ENCODE results near the gene SMIM27.

GRCh38 chr9:32580631-32581300 lies 28.6 kb downstream of the SMIM27 start:
- TF ChIP-seq, protein P1, sequence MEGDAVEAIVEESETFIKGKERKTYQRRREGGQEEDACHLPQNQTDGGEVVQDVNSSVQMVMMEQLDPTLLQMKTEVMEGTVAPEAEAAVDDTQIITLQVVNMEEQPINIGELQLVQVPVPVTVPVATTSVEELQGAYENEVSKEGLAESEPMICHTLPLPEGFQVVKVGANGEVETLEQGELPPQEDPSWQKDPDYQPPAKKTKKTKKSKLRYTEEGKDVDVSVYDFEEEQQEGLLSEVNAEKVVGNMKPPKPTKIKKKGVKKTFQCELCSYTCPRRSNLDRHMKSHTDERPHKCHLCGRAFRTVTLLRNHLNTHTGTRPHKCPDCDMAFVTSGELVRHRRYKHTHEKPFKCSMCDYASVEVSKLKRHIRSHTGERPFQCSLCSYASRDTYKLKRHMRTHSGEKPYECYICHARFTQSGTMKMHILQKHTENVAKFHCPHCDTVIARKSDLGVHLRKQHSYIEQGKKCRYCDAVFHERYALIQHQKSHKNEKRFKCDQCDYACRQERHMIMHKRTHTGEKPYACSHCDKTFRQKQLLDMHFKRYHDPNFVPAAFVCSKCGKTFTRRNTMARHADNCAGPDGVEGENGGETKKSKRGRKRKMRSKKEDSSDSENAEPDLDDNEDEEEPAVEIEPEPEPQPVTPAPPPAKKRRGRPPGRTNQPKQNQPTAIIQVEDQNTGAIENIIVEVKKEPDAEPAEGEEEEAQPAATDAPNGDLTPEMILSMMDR (IDR thresholded peaks at IDR 0.05), result no peak
- TF ChIP-seq EP300 (IDR thresholded peaks at IDR 0.05), result no peak
- no peak for TF ChIP-seq POLR2A (IDR thresholded peaks at IDR 0.05)
- no peak for TF ChIP-seq POLR2AphosphoS5 (IDR thresholded peaks at IDR 0.05)
